HepG2 (cell line): Measurements from ENCODE around the gene TP53BP2. TPM values are rescaled to one million over a fixed set of nuclear protein-coding genes. Genes with fewer than 3 reads are reported as not detected.

Source experiments
- ATAC-seq: fragments of 200-7000 bp; cut with Tn5 transposase; 3 replicates; pipeline ENCODE4 v1.9.1; 2020; ENCODE audit warnings: mild to moderate bottlenecking, moderate library complexity
- BruUV-seq: library from RNA; stranded (reverse); fragments of 400-500 nt; replicated peaks from 2 replicates; lab custom pipeline; 2021; lab: Mats Ljungman, UMichigan
- CTCF ChIA-PET: fragments of 300-600 bp; formaldehyde crosslinking; extraction: SDS; loops from one replicate; lab custom pipeline; 2021; ENCODE audit warnings: low total read pairs, inconsistent platforms, low intra/inter-chr PET ratio; lab: Yijun Ruan, JAX
- POLR2A ChIA-PET: fragments of 350-600 bp; sonication (Branson Sonifier 250); formaldehyde crosslinking; loops from one replicate; lab custom pipeline; 2020; ENCODE audit warnings: antibody characterized with exemption, inconsistent platforms; lab: Yijun Ruan, JAX
- DNase-seq: peaks from one replicate; pipeline ENCODE4 v3.0.0-alpha.2; 2015; ENCODE audit warnings: low spot score
- FAIRE-seq: peaks from 3 replicates; lab custom pipeline; 2011; peaks lifted over from hg19 to GRCh38; lab: Jason Lieb, UNC
- H2AFZ ChIP-seq: one replicate; pipeline ENCODE4 v1.6.1; 2011; ENCODE audit warnings: low read length, inconsistent platforms
- H3K27ac ChIP-seq: fragments of 300-600 bp; 3 replicates; pipeline ENCODE4 v1.8.0; 2011; ENCODE audit warnings: mixed run types, mild to moderate bottlenecking, mixed read lengths, low read length, inconsistent platforms; ENCODE audit not compliant: insufficient read depth; ENCODE audit errors: extremely low read length
- H3K27me3 ChIP-seq, 2 experiments: fragments of 200-600 bp in 1 of 2; 2 replicates in 1 of 2; 3 replicates in 1 of 2; pipeline versions ENCODE4 v1.6.0 to v1.8.0; 2011; ENCODE audit warnings: low read length in 2 of 2, mild to moderate bottlenecking in 2 of 2, moderate library complexity in 2 of 2, inconsistent platforms in 1 of 2; ENCODE audit not compliant: insufficient read depth in 2 of 2, control insufficient read depth in 1 of 2
- H3K36me3 ChIP-seq, 2 experiments: fragments of 200-600 bp in 1 of 2; replicated peaks in 1 of 2; 2 replicates in 1 of 2; 3 replicates in 1 of 2; pipeline versions ENCODE4 v1.5.1 to v1.8.0; 2011; ENCODE audit warnings: low read length in 2 of 2, inconsistent platforms in 1 of 2; ENCODE audit not compliant: insufficient read depth in 2 of 2, control insufficient read depth in 1 of 2
- H3K4me1 ChIP-seq: 2 replicates; pipeline ENCODE4 v1.5.1; 2012; ENCODE audit warnings: low read length, inconsistent platforms; ENCODE audit not compliant: insufficient read depth
- H3K4me2 ChIP-seq: 2 replicates; pipeline ENCODE4 v1.6.0; 2011; ENCODE audit warnings: low read depth, low read length, inconsistent platforms
- H3K4me3 ChIP-seq, 3 experiments: fragments of 200-600 bp in 1 of 3; sonication (generic), shearing (Covaris generic) in 1 of 3; replicated peaks in 1 of 3; 2 replicates each; pipeline ENCODE4 v1.5.1; 2011 to 2016; ENCODE audit warnings: low read length in 3 of 3, inconsistent platforms in 2 of 3, low read depth in 2 of 3, mild to moderate bottlenecking in 2 of 3, control low read depth in 1 of 3, mixed read lengths in 1 of 3; ENCODE audit not compliant: insufficient read depth in 1 of 3
- H3K79me2 ChIP-seq: one replicate; pipeline ENCODE4 v1.6.1; 2011; ENCODE audit warnings: low read length, inconsistent platforms; ENCODE audit not compliant: insufficient read depth
- H3K9ac ChIP-seq: 2 replicates; pipeline ENCODE4 v1.6.0; 2011; ENCODE audit warnings: mild to moderate bottlenecking, low read depth, low read length, inconsistent platforms; ENCODE audit not compliant: insufficient read depth
- H3K9me3 ChIP-seq: 2 replicates; pipeline ENCODE4 v1.5.1; 2012; ENCODE audit warnings: mild to moderate bottlenecking, low read length
- H4K20me1 ChIP-seq: 2 replicates; pipeline ENCODE4 v1.6.0; 2011; ENCODE audit warnings: inconsistent platforms, mild to moderate bottlenecking, low read length, moderate library complexity; ENCODE audit not compliant: insufficient read depth
- ELF3 ChIP-seq: IDR thresholded peaks from 2 replicates; pipeline ENCODE4 v1.6.1; 2016; ENCODE audit warnings: missing genetic modification reagents, missing compliant biosample characterization
- HOXA5 ChIP-seq: sonication (generic); formaldehyde crosslinking; IDR thresholded peaks from 2 replicates; pipeline ENCODE4 v1.4.0; 2020; ENCODE audit warnings: missing genetic modification reagents
- RFX1 ChIP-seq: fragments of 450-650 bp; IDR thresholded peaks from 2 replicates; pipeline ENCODE4 v1.6.1; 2017
- SOX6 ChIP-seq, 2 experiments: fragments of 450-650 bp in 1 of 2; sonication (generic) in 1 of 2; formaldehyde crosslinking in 1 of 2; IDR thresholded peaks; 2 replicates each; pipeline versions ENCODE4 v1.4.0 to v1.6.1; 2017 to 2020; ENCODE audit warnings: antibody characterized with exemption in 1 of 2, mild to moderate bottlenecking in 1 of 2, missing genetic modification reagents in 1 of 2
- ZFP36L2 ChIP-seq: sonication (generic); formaldehyde crosslinking; IDR thresholded peaks from 2 replicates; pipeline ENCODE4 v1.4.0; 2020; ENCODE audit warnings: missing genetic modification reagents
- ZNF44 ChIP-seq: sonication (generic); formaldehyde crosslinking; IDR thresholded peaks from 2 replicates; pipeline ENCODE4 v1.5.1; 2020; ENCODE audit warnings: mild to moderate bottlenecking, missing genetic modification reagents
- ZNF790 ChIP-seq: sonication (generic); formaldehyde crosslinking; IDR thresholded peaks from 2 replicates; pipeline ENCODE4 v1.8.0; 2022; ENCODE audit warnings: missing genetic modification reagents, mild to moderate bottlenecking, borderline replicate concordance
- WGBS: methylation state at CpG from one replicate; pipeline ENCODE4 v1.1.6; 2017; ENCODE audit warnings: low lambda C conversion rate; 5-methylcytosine and 5-hydroxymethylcytosine counted together
- in situ Hi-C: cut with HindIII; loops from 2 replicates; pipeline ENCODE4 v1.10.0; 2017; ENCODE audit warnings: low pct_unique_long_range_greater_than_20kb; ENCODE audit not compliant: extremely low pct_ligation_motif_present
- intact Hi-C: fragments of 100-400 bp; cut with micrococcal nuclease; formaldehyde crosslinking; loops from one replicate; pipeline ENCODE4 v1.10.0; 2022; ENCODE audit not compliant: unreplicated experiment
- polyA plus RNA-seq, 8 experiments: library from polyadenylated mRNA; depleted of rRNA in 3 of 8; stranded (reverse) in 7 of 8; unstranded in 1 of 8; fragments of >200 nt; fragmentation: Illumina TruSeq in 4 of 8; extraction: Trizol in 4 of 8; gene quantifications; 2 replicates each; pipeline versions ENCODE4 v1.2.1 to v1.2.3, GENCODE V29; 2011 to 2016; ENCODE audit warnings: low read depth in 4 of 8, missing spikeins in 1 of 8, mixed read lengths in 1 of 8; ENCODE audit not compliant: insufficient read depth in 1 of 8
- total RNA-seq, 5 experiments: library from RNA; depleted of rRNA; stranded (reverse); fragments of >200 nt; fragmentation: Illumina TruSeq; extraction: Trizol; gene quantifications; 2 replicates each; pipeline ENCODE4 v1.2.3, GENCODE V29; 2016; ENCODE audit warnings: low read depth in 1 of 5
- TF ChIP-seq, protein P1 (sequence below): sonication (generic); formaldehyde crosslinking; IDR thresholded peaks from 2 replicates; pipeline ENCODE4 v1.4.0; 2020; ENCODE audit warnings: mild to moderate bottlenecking, missing genetic modification reagents

The TP53BP2 gene
- total and polyA plus RNA-seq, 2 of the 13 experiments (the other 11 are each of a cell fraction or from before 2014, with no cell fraction given): 10.0 to 14.0 TPM

DNA sequence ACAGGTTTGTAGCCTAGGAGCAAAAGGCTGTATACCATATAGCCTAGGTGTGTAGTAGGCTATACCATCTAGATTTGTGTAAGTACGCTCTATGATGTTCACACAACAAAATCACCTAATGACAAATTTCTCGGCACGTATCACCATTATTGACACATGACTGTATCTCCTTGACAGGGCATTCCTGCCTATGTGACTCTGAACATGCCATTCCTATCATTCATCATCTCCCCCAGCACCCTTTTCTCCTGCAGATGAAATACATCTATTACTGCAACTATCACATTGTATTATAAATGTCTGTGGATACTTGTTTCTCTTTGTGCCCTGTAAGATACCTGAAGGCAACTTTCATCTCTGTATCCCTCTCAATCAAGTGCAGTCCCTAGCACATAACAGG, 29.9 kb downstream of the TP53BP2 start:
- POLR2A ChIA-PET: no interaction called here
- no peak overlapping the region for H2AFZ ChIP-seq
- BruUV-seq: no TSS peak
- DNase-seq: no peak
- H3K27ac ChIP-seq: no peak overlapping the region
- intact Hi-C loops (no loop called here), in situ Hi-C loops (no loop called here)
- WGBS: 98% methylated on average over 3 of the region's 3 CpGs
- H3K9ac ChIP-seq: no peak overlapping the region
- TF ChIP-seq ZNF44 (no peak), ZFP36L2 (CRISPR knock-in tag) (no peak), RFX1 (no peak), SOX6 (IDR thresholded peaks at IDR 0.05) (no peak), SOX6 (CRISPR knock-in tag; IDR thresholded peaks at IDR 0.05) (no peak), ELF3 (CRISPR knock-in tag) (no peak), HOXA5 (no peak), ZNF790 (CRISPR knock-in tag) (no peak)
- TF ChIP-seq, protein P1, sequence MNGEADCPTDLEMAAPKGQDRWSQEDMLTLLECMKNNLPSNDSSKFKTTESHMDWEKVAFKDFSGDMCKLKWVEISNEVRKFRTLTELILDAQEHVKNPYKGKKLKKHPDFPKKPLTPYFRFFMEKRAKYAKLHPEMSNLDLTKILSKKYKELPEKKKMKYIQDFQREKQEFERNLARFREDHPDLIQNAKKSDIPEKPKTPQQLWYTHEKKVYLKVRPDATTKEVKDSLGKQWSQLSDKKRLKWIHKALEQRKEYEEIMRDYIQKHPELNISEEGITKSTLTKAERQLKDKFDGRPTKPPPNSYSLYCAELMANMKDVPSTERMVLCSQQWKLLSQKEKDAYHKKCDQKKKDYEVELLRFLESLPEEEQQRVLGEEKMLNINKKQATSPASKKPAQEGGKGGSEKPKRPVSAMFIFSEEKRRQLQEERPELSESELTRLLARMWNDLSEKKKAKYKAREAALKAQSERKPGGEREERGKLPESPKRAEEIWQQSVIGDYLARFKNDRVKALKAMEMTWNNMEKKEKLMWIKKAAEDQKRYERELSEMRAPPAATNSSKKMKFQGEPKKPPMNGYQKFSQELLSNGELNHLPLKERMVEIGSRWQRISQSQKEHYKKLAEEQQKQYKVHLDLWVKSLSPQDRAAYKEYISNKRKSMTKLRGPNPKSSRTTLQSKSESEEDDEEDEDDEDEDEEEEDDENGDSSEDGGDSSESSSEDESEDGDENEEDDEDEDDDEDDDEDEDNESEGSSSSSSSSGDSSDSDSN (CRISPR knock-in tag): no peak
- peaks cover 7 to 31% of the 10 kb centered on the region in 2 experiments; a peak in 4 of 5 replicates for H3K36me3 ChIP-seq
- FAIRE-seq: no peak
- no peaks in the 10 kb centered on the region for H3K9me3 ChIP-seq
- H3K79me2 ChIP-seq: peaks cover 2% of the 10 kb centered on the region
- CTCF ChIA-PET: no interaction called here
- H3K4me1 ChIP-seq: peaks cover 10% of the 10 kb centered on the region; the same call in 1 of the 2 replicates
- H3K4me2 ChIP-seq: no peak overlapping the region
- no peaks in the 10 kb centered on the region for H3K27me3 ChIP-seq
- ATAC-seq: no peak
- no peak overlapping the region for H3K4me3 ChIP-seq
- H4K20me1 ChIP-seq: no peaks in the 10 kb centered on the region
